HL-60/S4 (cell line): ENCODE results near the gene GON4L.
"Not testable (repeated sequence)": the region's sequence is repeated elsewhere in the genome, so short reads cannot be mapped to it uniquely, and the experiment has no call there.

Experiments used
- in situ Hi-C: fragments of 300-500 bp; cut with MboI; formaldehyde crosslinking; loops from 2 replicates; pipeline ENCODE4 v1.14.3; 2022; ENCODE audit warnings: low sequenced_read_pairs

The GON4L gene

DNA sequence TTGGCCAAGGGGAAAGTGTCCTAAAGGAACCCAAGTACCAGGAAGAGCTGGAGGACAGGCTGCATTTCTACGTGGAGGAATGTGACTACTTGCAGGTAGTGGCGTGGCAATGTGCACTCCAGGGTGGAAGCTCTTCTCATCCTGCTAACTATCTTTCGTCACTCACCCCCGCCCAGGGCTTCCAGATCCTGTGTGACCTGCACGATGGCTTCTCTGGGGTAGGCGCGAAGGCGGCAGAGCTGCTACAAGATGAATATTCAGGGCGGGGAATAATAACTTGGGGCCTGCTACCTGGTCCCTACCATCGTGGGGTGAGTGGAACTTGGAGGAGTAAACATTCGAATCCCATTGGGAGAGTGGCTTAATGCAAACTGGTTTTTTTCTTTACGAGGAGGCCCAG lies 109.4 kb downstream of the GON4L start:
- in situ Hi-C loops = not testable (repeated sequence)

DNA sequence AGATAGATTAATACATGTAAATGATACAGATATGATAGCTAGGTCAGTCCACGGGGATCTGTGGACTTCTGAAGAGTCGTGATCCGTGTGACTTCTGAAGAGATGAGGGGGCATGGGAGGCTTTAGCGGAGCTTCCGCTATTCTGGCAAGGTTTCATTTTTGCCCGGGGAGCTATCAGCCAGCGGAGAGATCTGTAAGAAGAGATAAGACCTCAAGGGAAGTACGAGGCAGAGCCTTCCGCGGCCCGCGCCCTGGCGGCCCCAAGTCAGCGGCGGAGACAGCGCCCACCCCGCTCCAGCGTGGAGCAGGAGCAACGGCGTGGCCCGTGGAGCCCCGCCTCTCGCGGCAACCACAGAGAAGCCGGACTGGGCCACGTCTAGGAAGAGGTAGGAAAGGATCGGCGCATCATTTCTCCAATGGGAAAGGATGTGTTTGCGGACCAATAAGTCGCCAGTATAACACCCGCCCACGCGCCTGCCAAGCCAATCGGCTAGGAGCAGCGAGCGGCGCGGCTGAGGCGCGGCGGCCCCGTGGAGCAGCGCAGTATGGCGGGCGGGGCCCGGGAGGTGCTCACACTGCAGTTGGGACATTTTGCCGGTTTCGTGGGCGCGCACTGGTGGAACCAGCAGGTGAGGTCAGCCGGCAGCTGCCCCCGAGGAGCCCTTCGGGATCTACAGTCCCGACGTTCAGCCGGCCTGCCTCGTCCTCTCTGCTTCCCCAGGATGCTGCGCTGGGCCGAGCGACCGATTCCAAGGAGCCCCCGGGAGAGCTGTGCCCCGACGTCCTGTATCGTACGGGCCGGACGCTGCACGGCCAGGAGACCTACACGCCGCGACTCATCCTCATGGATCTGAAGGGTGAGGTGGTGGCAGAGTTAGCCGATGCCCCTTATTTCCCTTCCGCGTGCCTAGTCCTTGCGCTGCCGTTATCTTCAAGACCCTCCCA lies 111.5 kb downstream of the GON4L start:
- in situ Hi-C loops = not testable (repeated sequence)

DNA sequence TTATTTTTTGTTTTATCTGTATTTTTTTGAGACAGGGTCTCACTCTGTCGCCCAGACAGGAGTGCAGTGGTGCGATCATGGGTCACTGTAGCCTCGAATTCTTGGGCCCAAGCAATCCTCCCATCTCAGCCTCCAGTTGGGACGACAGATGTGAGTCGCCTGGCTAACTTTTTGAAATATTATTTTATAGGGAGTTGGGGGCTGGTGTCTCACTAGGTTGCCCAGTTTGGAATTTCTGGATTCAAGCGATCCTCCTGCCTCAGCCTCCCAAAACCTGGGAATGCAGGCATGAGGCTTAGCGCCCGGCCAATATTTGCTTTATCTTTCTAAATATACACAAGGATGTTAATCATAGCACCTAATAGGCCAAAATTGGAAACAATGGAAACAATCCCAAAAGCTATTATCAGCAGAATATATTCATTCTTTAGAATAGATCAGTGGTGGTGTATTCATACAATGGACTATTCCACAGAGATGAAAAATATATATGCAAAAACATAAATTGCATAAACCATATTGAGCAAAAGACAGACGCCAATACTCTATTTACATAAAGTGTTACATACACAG lies 112.2 kb downstream of the GON4L start:
- in situ Hi-C loops = no loop called here

DNA sequence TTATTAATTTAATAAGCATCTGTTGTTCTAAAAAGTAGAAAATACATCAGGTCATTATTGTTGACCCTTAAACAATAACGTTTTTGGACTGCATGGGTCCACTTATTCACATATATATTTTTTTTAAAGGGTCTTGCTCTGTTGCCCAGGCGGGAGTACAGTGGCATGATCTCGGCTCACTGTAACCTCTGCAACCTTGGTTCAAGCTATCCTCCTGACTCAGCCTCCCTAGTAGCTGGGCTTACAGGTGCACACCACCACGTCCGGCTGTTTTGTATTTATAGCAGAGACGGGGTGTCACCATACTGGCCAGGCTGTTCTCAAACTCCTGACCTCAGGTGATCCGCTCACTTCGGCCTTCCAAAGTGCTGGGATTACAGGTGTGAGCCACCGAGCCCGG lies 115.1 kb downstream of the GON4L start:
- in situ Hi-C loops = no loop called here

DNA sequence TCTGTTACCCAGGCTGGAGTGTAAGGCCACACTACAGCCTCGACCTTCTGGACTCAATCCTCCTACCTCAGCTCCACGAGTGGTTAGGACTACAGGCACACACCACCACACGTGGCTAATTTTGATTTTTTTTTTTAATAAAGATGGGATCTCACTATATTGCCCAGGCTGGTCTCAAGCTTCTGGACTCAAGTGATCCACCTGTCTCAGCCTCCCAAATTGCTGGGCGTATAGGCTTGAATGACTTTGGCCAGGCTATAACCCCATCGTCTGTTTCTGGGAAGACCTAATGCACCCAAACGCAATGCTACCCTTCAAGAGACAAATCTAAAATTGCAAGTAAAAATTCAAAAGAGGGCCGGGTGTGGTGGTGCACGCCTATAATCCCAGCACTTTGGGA lies 116.0 kb downstream of the GON4L start:
- in situ Hi-C loops = no loop called here

DNA sequence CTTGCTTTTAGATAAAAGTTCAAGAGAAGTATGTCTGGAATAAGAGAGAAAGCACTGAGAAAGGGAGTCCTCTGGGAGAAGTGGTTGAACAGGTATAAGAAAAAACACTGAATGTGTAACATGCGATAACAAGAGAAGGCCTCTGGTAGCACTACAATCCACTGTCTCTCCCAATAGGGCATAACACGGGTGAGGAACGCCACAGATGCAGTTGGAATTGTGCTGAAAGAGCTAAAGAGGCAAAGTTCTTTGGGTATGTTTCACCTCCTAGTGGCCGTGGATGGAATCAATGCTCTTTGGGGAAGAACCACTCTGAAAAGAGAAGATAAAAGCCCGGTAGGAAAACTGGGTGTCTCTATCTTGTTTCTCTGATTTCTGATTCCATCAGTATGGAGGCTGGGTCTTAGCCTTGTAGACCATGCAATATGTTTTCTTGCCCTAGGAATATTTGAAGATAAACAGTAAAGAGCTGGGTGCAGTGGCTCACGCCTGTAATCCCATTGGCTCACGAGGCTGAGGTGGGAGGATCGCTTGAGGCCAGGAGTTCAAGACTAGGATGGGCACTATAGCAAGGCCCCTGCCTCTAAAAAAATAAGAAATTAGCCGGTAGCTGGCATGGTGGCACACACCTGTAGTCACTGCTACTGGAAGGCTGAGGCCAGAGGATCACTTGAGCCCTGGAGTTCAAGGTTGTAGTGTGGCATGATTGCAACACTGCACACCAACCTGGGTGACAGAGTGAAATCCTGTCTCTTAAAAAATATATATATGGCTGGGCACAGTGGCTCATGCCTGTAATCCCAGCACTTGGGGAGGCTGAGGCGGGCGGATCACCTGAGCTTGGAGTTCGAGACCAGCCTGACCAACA lies 127.7 kb downstream of the GON4L start:
- in situ Hi-C loops = no loop called here

DNA sequence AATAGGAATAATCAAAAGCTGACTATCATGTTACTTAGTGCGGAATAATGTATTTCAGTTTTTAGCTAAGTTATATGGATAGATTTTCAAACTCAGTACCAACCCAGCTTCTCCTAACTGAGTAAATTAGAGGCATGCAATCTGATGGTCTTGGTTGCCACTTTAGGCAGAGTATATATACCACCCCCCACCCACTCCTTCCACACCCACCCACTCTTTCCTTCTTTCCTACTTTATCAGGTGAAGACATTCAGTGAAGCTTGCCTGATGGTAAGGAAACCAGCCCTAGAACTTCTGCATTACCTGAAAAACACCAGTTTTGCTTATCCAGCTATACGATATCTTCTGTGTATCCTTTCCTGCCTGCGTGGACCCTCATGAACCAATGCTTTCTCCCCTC lies 131.9 kb downstream of the GON4L start:
- in situ Hi-C loops = no loop called here

DNA sequence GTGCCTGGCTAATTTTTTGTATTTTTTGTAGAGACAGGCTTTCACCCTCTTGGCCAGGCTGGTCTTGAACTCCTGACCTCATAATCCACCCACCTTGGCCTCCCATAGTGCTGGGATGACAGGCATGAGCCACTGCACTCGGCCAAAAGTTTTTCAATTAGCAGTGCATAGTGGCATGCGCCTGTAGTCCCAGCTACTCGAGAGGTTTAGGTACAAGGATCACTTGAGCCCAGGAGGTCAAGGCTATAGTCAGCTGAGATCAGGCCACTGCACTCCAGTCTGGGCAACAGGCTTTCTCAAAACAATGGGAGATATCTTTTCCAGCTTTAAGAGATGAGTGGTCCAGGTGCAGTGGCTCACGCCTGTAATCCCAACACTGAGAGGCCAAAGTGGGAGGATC lies 137.3 kb downstream of the GON4L start:
- in situ Hi-C loops = no loop called here

DNA sequence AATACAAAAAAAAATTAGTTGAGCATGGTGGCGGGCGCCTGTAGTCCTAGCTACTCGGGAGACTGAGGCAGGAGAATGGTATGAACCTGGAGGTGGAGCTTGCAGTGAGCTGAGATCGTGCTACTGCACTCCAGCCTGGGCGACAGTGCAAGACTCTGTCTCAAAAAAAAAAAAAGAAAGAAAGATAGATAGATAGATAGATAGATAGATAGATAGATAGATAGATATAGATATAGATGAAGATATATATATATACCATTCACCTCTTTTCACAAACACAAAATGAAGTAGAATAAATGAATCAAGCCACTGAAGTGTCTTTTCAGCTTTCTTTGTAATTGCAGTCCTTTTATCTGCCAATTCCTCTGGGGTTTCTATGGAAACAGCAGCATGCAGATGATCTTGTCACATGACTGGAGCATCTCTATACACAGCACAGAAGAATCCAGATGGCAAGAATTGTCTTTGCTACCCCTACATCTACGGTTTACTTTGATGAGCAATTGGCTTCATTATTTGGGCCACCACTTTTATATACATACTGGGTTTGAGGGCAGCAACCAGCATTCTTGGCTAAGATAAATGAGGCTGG lies 138.4 kb downstream of the GON4L start:
- in situ Hi-C loops = not testable (repeated sequence)

DNA sequence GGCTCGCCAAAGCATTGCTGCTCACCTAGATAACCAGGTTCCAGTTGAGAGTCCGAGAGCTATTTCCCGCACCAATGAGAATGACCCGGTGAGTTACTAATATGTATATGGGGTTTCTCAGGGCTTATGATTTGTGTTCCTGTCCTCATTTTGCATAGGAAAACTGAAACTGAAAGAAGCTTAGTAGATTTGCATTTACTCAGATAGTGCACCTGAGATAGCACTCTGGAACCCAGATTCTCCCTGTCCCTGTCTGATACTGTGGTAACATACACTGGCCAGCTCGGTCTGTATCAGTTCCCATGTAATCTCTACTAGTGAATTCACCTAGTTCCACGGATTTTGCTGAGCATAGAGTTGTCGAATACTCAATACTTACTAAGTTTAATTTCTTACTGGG lies 140.0 kb downstream of the GON4L start:
- in situ Hi-C loops = no loop called here

DNA sequence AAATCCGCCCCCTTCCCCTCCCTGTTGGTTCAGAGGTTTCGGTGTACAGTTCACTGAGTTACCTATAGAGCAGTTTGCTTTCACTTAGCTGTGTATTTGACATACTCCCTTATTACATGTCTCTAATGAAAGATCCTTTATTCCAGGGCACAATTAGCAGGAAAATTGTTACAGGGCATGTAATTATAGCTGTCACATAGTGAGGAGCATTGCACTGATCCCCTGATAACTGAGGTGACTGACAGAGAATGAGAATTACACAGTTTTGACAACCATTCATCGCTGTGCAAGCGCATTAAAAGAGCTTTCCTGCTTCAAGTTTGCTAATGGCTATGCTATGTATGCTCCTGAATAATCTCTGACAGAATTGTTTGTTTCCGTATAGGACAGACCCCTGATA lies 141.2 kb downstream of the GON4L start:
- in situ Hi-C loops = no loop called here

DNA sequence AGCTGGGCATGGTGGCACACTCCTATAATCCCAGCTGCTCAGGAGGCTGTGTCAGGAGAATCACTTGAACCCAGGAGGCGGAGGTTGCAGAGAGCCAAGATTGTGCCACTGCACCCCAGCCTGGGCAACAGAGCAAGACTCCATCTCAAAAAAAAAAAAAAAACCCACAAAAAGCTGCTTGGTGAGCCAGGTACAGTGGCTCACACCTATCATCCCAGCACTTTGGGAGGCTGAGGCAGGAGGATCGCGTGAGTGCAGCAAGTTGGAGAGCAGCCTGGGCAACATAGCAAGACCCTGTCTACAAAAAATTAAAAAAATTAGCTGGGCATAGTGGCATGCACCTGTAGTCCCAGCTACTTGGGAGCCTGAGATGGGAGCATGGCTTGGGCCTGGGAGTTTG lies 142.0 kb downstream of the GON4L start:
- in situ Hi-C loops = not testable (repeated sequence)

DNA sequence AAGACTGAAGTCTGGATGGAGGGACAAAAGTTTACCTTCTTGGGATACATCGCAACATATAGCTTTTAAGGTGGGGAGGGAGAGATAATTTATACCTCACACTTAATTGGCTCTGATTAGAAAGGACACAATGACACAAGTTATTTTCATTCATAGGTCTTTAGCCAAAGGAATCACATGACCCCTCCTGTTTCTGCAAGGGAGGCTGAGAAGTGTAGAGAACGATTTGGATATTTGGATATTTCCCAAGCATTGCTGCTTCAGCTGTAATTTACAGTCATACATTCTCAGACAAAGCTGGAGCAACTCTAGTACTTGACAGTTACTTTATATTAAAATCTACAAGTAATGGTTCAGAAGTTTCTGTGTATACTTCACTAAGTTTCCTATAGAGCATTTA lies 143.9 kb downstream of the GON4L start:
- in situ Hi-C loops = no loop called here

DNA sequence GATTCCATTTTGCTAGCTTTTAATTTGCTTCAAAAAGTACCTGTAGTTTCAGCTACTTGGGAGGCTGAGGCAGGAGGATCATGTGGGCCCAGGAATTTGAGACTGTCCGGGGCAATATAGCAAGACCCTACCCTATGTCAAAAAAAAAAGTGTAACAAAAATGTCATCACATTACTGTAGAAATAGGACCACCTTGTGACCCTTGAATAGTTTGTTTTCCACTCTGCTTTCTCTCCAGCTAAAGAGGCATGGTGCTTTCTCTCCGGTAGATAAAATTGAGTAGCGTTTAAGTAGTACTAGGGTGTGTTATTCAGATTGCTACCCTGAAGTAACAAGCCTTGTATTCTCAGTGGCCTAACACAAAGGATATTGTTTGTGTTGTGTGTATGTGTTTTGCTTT lies 144.4 kb downstream of the GON4L start:
- in situ Hi-C loops = not testable (repeated sequence)

DNA sequence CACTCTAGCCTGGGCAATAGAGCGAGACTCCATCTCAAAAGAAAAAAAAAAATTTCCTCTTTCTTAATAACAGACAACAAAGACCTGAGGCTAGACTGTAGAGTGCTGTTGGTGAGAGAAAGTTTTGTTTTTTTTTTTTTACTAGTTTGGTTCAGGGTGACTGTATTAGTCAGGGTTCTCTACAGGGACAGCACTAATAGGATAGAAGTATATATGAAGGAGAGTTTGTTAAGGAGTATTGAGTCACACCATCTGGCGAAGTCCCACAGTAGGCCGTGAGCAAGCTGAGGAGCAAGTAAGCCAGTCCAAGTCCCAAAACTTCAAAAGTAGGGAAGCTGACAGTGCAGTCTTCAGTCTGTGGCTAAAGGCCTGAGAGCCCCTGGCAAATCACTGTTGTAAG lies 145.6 kb downstream of the GON4L start:
- in situ Hi-C loops = not testable (repeated sequence)

DNA sequence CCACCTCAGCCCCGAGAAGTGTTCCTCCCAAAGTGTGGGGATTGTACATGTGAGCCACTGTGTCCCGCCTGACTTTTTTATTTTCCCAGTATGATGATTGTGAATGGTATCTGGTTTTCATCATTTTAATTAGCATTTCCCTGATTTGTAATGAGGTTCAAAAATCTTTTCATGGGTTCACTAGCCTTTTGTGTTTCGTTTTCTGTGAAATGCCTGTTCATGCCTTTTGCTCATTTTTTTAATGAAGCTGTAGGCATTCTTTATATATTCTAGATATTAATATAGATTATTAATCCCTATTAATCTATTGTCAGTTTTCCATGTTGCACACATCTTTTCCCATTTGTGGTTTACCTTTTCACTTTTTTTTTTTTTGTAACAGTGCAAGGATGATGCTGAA lies 147.6 kb downstream of the GON4L start:
- in situ Hi-C loops = no loop called here

DNA sequence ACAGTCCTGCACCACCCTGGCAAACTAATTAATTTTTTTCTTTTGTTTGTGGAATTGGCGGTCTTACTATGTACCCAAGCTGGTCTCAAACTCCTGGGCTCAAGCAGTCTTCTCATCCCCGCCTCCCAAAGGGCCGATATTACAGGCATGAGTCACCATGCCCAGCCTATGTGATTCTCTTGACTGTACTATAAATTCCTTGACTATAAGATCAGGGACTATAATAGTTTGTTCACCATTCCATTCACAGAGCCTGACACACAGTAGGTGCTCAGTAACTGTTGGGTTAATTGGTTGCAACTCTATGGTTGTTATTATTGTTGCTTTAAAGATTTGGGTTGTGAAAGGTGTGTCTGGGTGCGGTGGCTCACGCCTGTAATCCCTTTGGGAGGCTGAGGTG lies 150.9 kb downstream of the GON4L start:
- in situ Hi-C loops = no loop called here

DNA sequence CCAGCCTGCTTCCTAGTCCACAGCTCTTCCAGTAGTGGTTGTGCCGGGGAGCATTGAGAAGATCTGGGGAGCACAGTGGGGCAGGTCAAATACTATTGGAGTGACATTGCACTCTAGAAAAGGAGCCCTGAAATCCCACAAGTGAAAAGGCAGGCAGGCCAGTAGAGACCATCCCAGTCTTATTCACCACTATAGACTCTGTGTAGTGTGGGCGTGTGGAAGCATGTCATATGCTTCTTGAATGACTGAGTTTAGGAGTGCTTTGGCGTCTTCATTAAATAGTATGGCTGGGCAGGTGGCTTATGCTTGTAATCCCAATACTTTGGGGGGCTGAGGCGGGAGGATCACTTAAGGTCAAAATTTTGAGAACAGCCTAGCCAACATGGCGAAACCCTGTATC lies 152.6 kb downstream of the GON4L start:
- in situ Hi-C loops = not testable (repeated sequence)

DNA sequence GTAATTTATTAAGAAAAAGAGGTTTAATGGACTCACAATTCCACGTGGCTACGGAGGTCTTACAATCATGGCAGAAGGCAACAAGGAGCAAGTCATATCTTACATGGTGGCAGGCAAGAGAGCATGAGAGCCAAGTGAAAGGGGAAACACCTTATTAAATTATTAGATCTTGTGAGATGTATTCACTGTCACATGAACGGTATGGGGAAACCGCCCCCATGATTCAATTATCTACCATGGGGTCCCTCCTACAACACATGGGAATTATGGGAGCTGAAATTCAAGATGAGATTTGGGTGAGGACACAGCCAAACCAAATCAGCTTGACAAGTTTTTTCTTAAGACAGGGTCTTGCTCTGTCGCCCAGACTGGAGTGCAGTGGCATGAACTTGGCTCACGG lies 153.8 kb downstream of the GON4L start:
- in situ Hi-C loops = no loop called here

DNA sequence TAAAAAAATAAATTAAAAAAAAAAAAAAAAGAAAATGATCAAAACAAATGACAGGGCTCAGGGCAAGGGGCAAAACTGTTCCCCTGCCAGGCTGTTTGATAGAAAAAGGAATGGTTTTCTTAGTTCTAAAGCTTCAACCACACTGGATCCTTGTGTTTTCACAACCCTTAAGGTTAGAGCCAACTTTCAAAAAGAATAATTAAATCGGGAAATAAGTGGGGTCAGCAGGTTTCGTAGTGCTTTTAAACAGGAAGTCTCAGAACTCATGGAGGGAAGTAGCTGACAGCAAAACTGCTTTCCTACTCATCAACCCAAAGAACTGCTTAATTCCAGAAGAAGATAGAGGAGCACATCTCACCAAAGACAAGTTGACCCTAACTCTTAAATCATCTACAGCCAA lies 155.3 kb downstream of the GON4L start:
- in situ Hi-C loops = not testable (repeated sequence)
